AG04450 (cell line): ENCODE results near the gene VPS8. TPM values are rescaled to one million over a fixed set of nuclear protein-coding genes. Genes with fewer than 3 reads are reported as not detected.

ENCODE experiments used
- CTCF ChIA-PET: fragments of 300-600, 350-600 bp; formaldehyde crosslinking; extraction: SDS; loops from one replicate; lab custom pipeline; 2022; ENCODE audit warnings: antibody characterized with exemption, inconsistent platforms; lab: Charles Lee
- POLR2A ChIA-PET: fragments of 350-600 bp; formaldehyde crosslinking; extraction: SDS; loops from one replicate; lab custom pipeline; 2021; ENCODE audit warnings: antibody characterized with exemption, inconsistent platforms; lab: Yijun Ruan, JAX
- DNase-seq: peaks from one replicate; pipeline ENCODE4 v3.0.0-alpha.2; 2011; ENCODE audit warnings: low read depth, low spot score
- H3K27ac ChIP-seq: one replicate; pipeline ENCODE4 v1.5.1; 2012; ENCODE audit warnings: low read depth, low read length, control low read depth
- H3K27me3 ChIP-seq: one replicate; pipeline ENCODE4 v1.6.0; 2012; ENCODE audit warnings: low read length; ENCODE audit not compliant: control insufficient read depth, insufficient read depth
- H3K4me3 ChIP-seq: 2 replicates; pipeline ENCODE4 v1.5.1; 2011; ENCODE audit warnings: mild to moderate bottlenecking, low read depth, low read length, control low read depth
- H3K9me3 ChIP-seq: 2 replicates; pipeline ENCODE4 v1.5.1; 2012; ENCODE audit warnings: low read length; ENCODE audit not compliant: control insufficient read depth, insufficient read depth
- CTCF ChIP-seq: IDR thresholded peaks from 2 replicates; pipeline ENCODE4 v1.5.1; 2011; ENCODE audit warnings: low read depth, low read length, control low read depth, inconsistent platforms
- polyA plus RNA-seq: library from polyadenylated mRNA; depleted of rRNA; stranded (reverse); fragments of >200 nt; gene quantifications from 2 replicates; pipeline ENCODE4 v1.2.3, GENCODE V29; 2011

The VPS8 gene
- polyA plus RNA-seq, 1 experiment = 40.6 TPM

GRCh38 chr3:184823990-184824389 lies 12.0 kb downstream of the VPS8 start:
- Histone ChIP-seq H3K27me3 (no peaks in the 10 kb centered on the region), H3K4me3 (no peak overlapping the region), H3K27ac (no peak overlapping the region), H3K9me3 (no peaks in the 10 kb centered on the region)
- POLR2A ChIA-PET = no interaction called here
- DNase-seq = no peak
- no peak for TF ChIP-seq CTCF
- CTCF ChIA-PET = interaction anchor here (0.7 to 3.4 kb wide), 4 partner anchors 12 to 263 kb away, joined by 3 to 27 read pairs (median 6); partner anchors contain the start of genes EPHB3 and VPS8

- H3K27me3 ChIP-seq = no peaks in the 10 kb centered on the region
- no peak for TF ChIP-seq CTCF
- H3K9me3 ChIP-seq = no peaks in the 10 kb centered on the region
- CTCF ChIA-PET = interaction anchor here (0.5 to 1.0 kb wide), 3 partner anchors 10 to 407 kb away, joined by 3 to 5 read pairs (median 4); no protein-coding TSS in a partner anchor
- DNase-seq = no peak
- no peak overlapping the region for H3K27ac ChIP-seq
- POLR2A ChIA-PET = interaction anchor here (0.5 kb wide), 1 partner anchor 9 kb away, joined by 7 read pairs; no protein-coding TSS in a partner anchor
- no peak overlapping the region for H3K4me3 ChIP-seq
Measured at GRCh38 chr3:184825121-184825820, 13.3 kb downstream of the VPS8 start.

GRCh38 chr3:184827572-184827971 lies 15.6 kb downstream of the VPS8 start:
- DNase-seq = no peak
- Histone ChIP-seq H3K9me3 (no peaks in the 10 kb centered on the region), H3K27me3 (no peaks in the 10 kb centered on the region), H3K27ac (no peak overlapping the region), H3K4me3 (no peak overlapping the region)
- ChIA-PET CTCF (interaction anchor here (2.3 kb wide), 1 partner anchor 16 kb away, joined by 7 read pairs; the partner anchor contains the start of gene VPS8), POLR2A (no interaction called here)
- TF ChIP-seq CTCF = no peak

- H3K27me3 ChIP-seq = no peaks in the 10 kb centered on the region
- ChIA-PET CTCF (interaction anchor here (1.0 to 1.3 kb wide), 3 partner anchors 9 to 271 kb away, joined by 3 read pairs; no protein-coding TSS in a partner anchor), POLR2A (interaction anchor here (0.6 kb wide), 1 partner anchor 266 kb away, joined by 3 read pairs; no protein-coding TSS in a partner anchor)
- TF ChIP-seq CTCF = no peak
- DNase-seq = no peak
- no peaks in the 10 kb centered on the region for H3K9me3 ChIP-seq
- no peak overlapping the region for H3K4me3 ChIP-seq
- H3K27ac ChIP-seq = no peak overlapping the region
Measured at GRCh38 chr3:184832044-184832443, 20.1 kb downstream of the VPS8 start.

DNA sequence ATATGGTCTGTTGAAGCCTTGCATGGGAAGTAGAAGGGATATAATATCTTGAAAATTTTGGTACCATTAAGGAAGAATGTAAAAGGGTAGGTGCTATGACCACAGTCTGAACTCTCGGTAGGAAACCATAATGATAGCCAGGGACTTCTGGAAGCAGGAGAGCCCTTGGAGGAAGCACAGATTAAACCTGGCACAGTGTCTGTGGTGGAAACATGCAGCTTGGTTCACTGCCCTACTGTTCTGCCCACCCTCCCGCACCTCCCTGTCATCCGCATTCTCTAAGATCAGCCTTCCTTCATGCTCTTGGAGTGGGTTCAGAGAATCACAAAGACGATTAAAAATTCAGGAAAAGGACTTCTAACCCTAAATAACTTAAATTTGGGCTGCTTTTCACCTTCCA lies 20.9 kb downstream of the VPS8 start:
- no peaks in the 10 kb centered on the region for H3K9me3 ChIP-seq
- no peak for TF ChIP-seq CTCF
- CTCF ChIA-PET = interaction anchor here (1.0 kb wide), 1 partner anchor 10 kb away, joined by 3 read pairs; no protein-coding TSS in a partner anchor
- H3K27me3 ChIP-seq = no peaks in the 10 kb centered on the region
- no peak overlapping the region for H3K27ac ChIP-seq
- DNase-seq = no peak
- H3K4me3 ChIP-seq = no peak overlapping the region
- POLR2A ChIA-PET = no interaction called here
